Panc1 (cell line): ENCODE measurements around the gene PLEKHM2. TPM values are rescaled to one million over a fixed set of nuclear protein-coding genes. Genes with fewer than 3 reads are reported as not detected.

ENCODE experiments used
- ATAC-seq: fragments of 200-7000 bp; cut with Tn5 transposase; 2 replicates; pipeline ENCODE4 v1.9.1; 2020; ENCODE audit warnings: mild to moderate bottlenecking, moderate library complexity
- BruUV-seq: library from RNA; stranded (reverse); fragments of 400-500 nt; replicated peaks from 2 replicates; lab custom pipeline; 2021; lab: Mats Ljungman, UMichigan
- CTCF ChIA-PET: fragments of 300-600 bp; sonication (Branson Sonifier 250); formaldehyde crosslinking; loops from one replicate; lab custom pipeline; 2022; ENCODE audit warnings: antibody characterized with exemption; lab: Charles Lee
- POLR2A ChIA-PET: fragments of 300-600 bp; sonication (Branson Sonifier 250); formaldehyde crosslinking; loops from one replicate; lab custom pipeline; 2022; ENCODE audit warnings: antibody characterized with exemption; lab: Charles Lee
- DNase-seq: peaks from one replicate; pipeline ENCODE4 v3.0.0-alpha.2; 2010; ENCODE audit warnings: low read depth, low spot score
- H3K27ac ChIP-seq: 2 replicates; pipeline ENCODE4 v1.5.1; 2011; ENCODE audit warnings: mild to moderate bottlenecking, low read length, inconsistent platforms
- H3K27me3 ChIP-seq: fragments of 200-500 bp; sonication (Bioruptor generic); 2 replicates; pipeline ENCODE4 v1.6.0; 2014; ENCODE audit warnings: low read length, inconsistent platforms; ENCODE audit not compliant: control insufficient read depth, insufficient read depth
- H3K36me3 ChIP-seq: fragments of 200-500 bp; sonication (Bioruptor generic); 2 replicates; pipeline ENCODE4 v1.5.1; 2014; ENCODE audit warnings: inconsistent platforms, mild to moderate bottlenecking, low read length, moderate library complexity; ENCODE audit not compliant: control insufficient read depth, insufficient read depth
- H3K4me1 ChIP-seq: 2 replicates; pipeline ENCODE4 v1.5.1; 2011; ENCODE audit warnings: inconsistent platforms, mild to moderate bottlenecking, low read length, moderate library complexity; ENCODE audit not compliant: control insufficient read depth, insufficient read depth
- H3K4me3 ChIP-seq, 2 experiments: 2 replicates each; pipeline ENCODE4 v1.5.1; 2011 to 2012; ENCODE audit warnings: low read depth in 2 of 2, low read length in 2 of 2, mild to moderate bottlenecking in 2 of 2, inconsistent platforms in 1 of 2, moderate library complexity in 1 of 2
- H3K9me3 ChIP-seq: fragments of 200-500 bp; sonication (Bioruptor generic); 2 replicates; pipeline ENCODE4 v1.5.1; 2014; ENCODE audit warnings: low read depth, mild to moderate bottlenecking, inconsistent platforms, low read length, moderate library complexity; ENCODE audit not compliant: control insufficient read depth, insufficient read depth
- CTCF ChIP-seq: fragments of 450-650 bp; IDR thresholded peaks from 2 replicates; pipeline ENCODE4 v1.5.1; 2017; ENCODE audit warnings: mild to moderate bottlenecking
- POLR2AphosphoS5 ChIP-seq: IDR thresholded peaks from 2 replicates; pipeline ENCODE4 v1.6.1; 2012; ENCODE audit warnings: mild to moderate bottlenecking, low read depth, low read length, moderate library complexity
- REST ChIP-seq, 2 experiments: IDR thresholded peaks; 2 replicates each; pipeline ENCODE4 v1.6.1; 2011 to 2012; ENCODE audit warnings: low read depth in 2 of 2, control low read depth in 1 of 2, low read length in 1 of 2, mild to moderate bottlenecking in 1 of 2, moderate library complexity in 1 of 2; ENCODE audit not compliant: insufficient read depth in 1 of 2
- SIN3A ChIP-seq: IDR thresholded peaks from 2 replicates; pipeline ENCODE4 v1.6.1; 2012; ENCODE audit warnings: low read depth, mild to moderate bottlenecking, low read length, moderate library complexity, borderline replicate concordance; ENCODE audit not compliant: insufficient read depth
- TCF7L2 ChIP-seq: IDR thresholded peaks from 2 replicates; pipeline ENCODE4 v1.6.1; 2011; ENCODE audit warnings: mild to moderate bottlenecking, low read depth, low read length, inconsistent platforms
- in situ Hi-C: cut with HindIII; loops from 2 replicates; pipeline ENCODE4 v1.10.0; 2016; ENCODE audit warnings: low sequenced_read_pairs, low pct_unique_long_range_greater_than_20kb
- intact Hi-C: fragments of 100-400 bp; cut with micrococcal nuclease; formaldehyde crosslinking; loops from one replicate; pipeline ENCODE4 v1.10.0; 2022; ENCODE audit not compliant: unreplicated experiment
- total RNA-seq: library from RNA; stranded (reverse); gene quantifications from one replicate; pipeline ENCODE4 v1.2.1, GENCODE V29; 2021; ENCODE audit not compliant: unreplicated experiment

Gene PLEKHM2
- total RNA-seq, 1 experiment from 2014 or later = 54.6 TPM

- in situ Hi-C loops (no loop called here), intact Hi-C loops (no loop called here)
- H3K4me3 ChIP-seq = no peak overlapping the region
- H3K27ac ChIP-seq = no peak overlapping the region
- no peak for ATAC-seq
- H3K9me3 ChIP-seq = no peaks in the 10 kb centered on the region
- ChIA-PET POLR2A (no interaction called here), CTCF (no interaction called here)
- no peak for DNase-seq
- BruUV-seq = no TSS peak
- H3K27me3 ChIP-seq = no peaks in the 10 kb centered on the region
- H3K36me3 ChIP-seq = no peaks in the 10 kb centered on the region
- peaks cover 3% of the 10 kb centered on the region; the same call in 1 of the 2 replicates for H3K4me1 ChIP-seq
- TF ChIP-seq TCF7L2 = no peak
- TF ChIP-seq POLR2AphosphoS5 = no peak
- no peak for TF ChIP-seq REST (IDR thresholded peaks at IDR 0.05; ENCODE audit: insufficient read depth in 1 of 2, low read depth in 2 of 2, low read length in 1 of 2)
- TF ChIP-seq SIN3A = no peak
- TF ChIP-seq CTCF = no peak
Observed at GRCh38 chr1:15707239-15707925, 23.3 kb downstream of the PLEKHM2 start.

GRCh38 chr1:15708486-15709137, 24.5 kb downstream of the PLEKHM2 start:
- Histone ChIP-seq H3K36me3 (no peaks in the 10 kb centered on the region), H3K27ac (no peak overlapping the region), H3K9me3 (no peaks in the 10 kb centered on the region), H3K27me3 (no peaks in the 10 kb centered on the region), H3K4me3 (no peak overlapping the region), H3K4me1 (no peaks in the 10 kb centered on the region)
- POLR2A ChIA-PET = no interaction called here
- ATAC-seq = no peak
- BruUV-seq = no TSS peak
- in situ Hi-C loops (no loop called here), intact Hi-C loops (no loop called here)
- TF ChIP-seq REST (IDR thresholded peaks at IDR 0.05; ENCODE audit: insufficient read depth in 1 of 2, low read depth in 2 of 2, low read length in 1 of 2) = no peak
- no peak for TF ChIP-seq CTCF
- TF ChIP-seq TCF7L2 = no peak
- TF ChIP-seq POLR2AphosphoS5 = no peak
- no peak for TF ChIP-seq SIN3A
- DNase-seq = no peak
- CTCF ChIA-PET = no interaction called here
